Esophagus muscularis mucosa (tissue), 3 donors: ENCODE results near the gene PDCL3.

Experiments used
- CTCF ChIP-seq, 3 experiments: fragments of 200-600 bp in 2 of 3; fragments of 450-650 bp in 1 of 3; sonication (generic) in 2 of 3; IDR thresholded peaks; one replicate each; pipeline ENCODE4 v1.5.1; 2017 to 2019; ENCODE audit warnings: antibody characterized with exemption in 3 of 3, mild to moderate bottlenecking in 2 of 3, moderate library complexity in 1 of 3
- POLR2AphosphoS5 ChIP-seq, 2 donors: sonication (generic); formaldehyde crosslinking; IDR thresholded peaks; one replicate each; pipeline ENCODE4 v1.6.1; 2017; ENCODE audit warnings: antibody characterized with exemption in 2 of 2

- TF ChIP-seq CTCF (IDR thresholded peaks at IDR 0.05) (no peak), POLR2AphosphoS5 (IDR thresholded peaks at IDR 0.05) (no peak)
Observed at GRCh38 chr2:100601661-100602060, 38.9 kb downstream of the PDCL3 start.
